NCI-H2196 treated with DMSO at 0.1 percent for 48 hours (cell line): ENCODE data around the gene IGFBP7.

Experiments used
- DNase-seq: peaks from one replicate; lab custom pipeline; 2025; ENCODE audit not compliant: unreplicated experiment; lab: John Stamatoyannopoulos, UW

IGFBP7 gene

DNA sequence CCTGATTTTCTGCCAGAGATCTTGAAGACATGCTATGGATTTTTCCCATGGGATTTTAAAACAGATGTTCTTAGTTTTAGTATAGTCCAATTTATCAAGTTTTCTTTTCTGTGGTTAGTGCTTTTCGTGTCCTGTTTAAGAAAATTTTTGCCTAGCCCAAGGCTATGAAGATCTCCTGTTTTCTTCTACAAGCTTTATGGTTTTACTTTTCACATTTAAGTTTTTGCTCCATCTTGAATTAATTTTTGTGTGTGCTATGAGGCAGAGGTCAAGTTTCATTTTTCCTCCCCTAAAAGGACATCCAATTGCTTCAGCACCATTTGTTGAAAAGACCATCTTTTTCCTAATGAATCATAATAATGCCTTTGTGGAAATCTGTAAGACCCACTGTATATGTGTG lies 65.9 kb downstream of the IGFBP7 start:
- DNase-seq, result no peak

DNA sequence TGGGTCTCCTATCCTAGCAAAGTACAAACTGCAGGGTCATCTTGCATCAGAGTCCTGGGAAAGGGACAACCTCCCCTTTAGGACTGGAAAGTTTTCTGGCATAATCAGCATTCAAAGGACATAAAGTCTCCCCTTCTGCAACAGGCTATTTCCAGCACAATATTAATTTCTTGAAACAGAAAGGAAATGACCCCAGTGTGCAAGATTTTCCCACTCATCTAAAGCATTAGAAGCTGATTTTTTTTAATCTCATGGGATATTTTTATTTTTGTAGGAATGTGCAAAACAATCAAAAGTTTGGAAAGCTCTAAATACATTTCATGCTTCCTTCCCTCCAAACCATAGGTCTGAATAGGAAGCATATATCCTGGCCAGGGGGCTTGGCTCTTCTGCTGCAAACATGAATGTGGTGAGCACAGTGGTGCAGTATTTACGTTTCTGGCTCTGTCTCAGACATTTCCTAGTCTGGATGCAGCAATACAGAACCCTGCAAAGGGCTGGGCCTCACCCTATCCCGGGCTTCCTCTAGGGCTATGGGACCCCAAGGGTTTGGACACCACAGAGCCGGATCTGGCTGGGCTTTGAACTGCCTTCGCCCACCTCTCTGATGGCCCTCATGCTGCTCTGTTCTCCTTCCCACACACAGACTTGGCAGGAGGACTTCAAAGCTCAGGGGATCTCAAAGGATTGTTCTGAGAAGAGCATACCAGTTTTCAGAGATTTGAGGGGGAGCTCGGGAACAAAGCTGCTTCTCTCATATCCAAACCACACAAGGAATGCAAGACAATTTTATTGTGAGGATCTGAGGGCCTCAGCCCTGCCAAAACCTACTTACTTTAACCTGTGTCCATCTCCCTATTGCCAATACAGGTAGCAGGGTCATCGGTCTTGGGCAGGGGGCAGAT lies 66.6 kb downstream of the IGFBP7 start:
- no peak for DNase-seq

DNA sequence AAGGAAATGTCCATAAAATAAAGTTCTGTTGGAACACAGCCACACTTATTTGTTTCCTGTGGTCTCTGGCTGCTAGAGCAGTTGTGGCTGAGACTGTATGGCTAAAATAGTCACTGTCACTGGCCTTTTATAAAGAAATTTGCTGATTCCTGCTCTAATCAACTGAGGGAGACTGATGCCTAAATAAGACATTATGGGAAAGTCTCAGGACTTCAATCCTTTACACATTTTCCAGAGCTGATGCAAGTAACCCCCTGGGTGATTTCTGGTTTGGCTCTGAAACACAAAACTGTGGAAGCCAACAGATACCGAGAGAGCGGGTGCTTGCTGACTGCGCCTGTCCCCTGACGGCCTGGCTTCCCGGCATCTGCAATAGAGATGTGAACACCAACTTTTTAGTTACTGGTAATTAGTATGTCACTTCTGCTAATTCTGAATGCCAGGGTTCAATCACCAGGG lies 67.4 kb downstream of the IGFBP7 start:
- DNase-seq, result no peak

DNA sequence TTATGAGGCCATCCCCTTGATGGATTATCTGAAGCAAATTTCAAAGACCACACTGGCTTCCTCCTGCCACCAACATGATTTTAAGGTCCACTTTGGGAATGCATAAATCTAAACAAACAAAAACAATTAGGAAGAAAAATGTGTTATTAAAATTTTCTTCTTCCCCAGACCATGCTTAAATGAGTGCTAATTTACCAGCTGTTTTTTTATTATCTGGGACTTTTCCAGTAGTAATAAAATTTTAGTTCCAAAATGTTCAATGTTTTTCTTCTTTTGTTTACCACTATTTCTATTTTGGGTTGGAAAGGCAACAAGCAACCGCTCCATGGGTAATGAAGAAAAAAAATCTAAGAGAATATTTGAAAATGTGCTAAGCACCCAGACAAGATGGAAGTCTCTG lies 69.2 kb downstream of the IGFBP7 start:
- no peak for DNase-seq

DNA sequence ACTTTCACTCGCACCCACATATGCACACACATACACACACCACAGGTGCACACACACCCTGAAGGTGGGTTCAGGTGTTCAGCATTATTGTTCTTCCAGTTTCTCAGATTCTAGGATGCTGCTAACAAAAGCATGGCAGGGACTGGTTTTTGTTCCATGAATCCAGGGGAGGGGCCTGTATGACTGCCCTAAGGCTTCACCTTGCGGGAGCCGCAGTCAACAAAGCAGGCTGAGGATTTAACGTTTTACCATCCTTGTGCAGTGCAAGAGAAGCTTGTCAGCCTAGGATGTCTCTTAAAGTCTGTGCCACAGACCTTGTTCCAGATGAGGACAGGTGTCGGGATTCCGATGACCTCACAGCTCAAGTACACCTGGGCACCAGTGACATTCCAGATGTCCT lies 69.7 kb downstream of the IGFBP7 start:
- no peak for DNase-seq

DNA sequence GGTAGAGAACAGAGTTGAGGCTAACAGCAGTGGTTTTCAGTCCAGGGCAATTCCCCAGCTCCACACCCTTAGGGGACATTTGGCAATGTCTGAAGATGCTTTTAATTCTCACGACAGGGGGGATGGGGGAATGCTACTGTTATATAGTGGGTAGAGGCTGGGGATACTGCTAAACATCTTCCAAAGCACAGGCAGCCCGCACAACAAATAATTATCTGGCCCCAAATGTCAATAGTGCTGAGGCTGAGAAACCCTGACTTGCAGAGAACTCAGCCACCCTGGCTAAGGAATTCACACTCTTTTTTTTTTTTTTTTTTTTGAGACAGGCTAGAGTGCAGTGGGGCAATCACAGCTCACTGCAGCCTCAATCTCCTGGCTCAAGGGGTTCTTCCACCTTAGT lies 70.8 kb downstream of the IGFBP7 start:
- no peak for DNase-seq

DNA sequence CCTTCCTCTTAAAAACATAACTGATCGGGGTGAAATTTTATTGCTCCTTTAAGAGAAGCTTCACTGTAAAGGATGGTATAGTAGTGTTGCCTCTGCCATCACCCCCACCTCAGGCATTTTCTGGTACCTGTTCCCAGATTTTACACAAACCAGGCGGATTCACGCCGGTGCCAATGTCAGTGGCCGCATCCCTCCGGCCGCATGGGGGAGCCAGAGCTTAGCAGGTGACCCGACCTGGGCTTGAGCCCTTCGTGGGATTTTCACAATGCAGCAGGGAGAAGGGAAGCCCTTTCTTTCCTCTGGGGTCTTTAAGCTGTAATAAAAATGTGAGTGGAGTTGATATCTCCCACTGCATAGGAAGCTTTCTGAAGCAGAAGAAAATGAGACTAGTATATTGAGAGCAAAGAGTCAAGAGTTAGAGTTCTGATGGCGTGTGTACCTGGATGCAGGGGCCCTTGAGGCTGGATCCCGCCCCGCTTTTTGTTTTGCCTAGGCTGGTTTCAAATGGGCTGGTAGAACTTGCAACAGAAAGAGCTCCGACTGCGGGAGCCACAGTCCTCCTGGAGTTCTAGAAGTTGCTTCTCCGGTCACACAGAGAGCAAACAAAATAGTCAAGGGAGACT lies 72.1 kb downstream of the IGFBP7 start:
- DNase-seq, result no peak

DNA sequence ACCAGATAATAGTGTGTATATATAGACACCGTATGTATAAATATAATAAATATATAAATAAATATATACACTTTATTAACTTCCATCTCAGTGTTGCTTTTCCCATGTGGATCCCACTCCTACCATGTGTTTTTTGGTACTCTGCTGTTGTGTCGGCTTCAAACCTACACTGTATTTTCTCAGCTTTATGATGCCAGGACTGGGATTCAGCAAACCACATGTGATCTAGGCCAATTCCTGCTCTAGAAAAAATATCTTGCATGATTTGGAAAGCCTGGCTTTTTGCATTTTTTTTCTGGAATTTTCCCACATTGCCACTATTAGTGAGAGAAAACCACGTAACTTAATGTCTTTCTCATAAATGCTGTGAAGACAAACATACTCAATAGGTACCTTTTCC lies 75.7 kb downstream of the IGFBP7 start:
- DNase-seq, result no peak

DNA sequence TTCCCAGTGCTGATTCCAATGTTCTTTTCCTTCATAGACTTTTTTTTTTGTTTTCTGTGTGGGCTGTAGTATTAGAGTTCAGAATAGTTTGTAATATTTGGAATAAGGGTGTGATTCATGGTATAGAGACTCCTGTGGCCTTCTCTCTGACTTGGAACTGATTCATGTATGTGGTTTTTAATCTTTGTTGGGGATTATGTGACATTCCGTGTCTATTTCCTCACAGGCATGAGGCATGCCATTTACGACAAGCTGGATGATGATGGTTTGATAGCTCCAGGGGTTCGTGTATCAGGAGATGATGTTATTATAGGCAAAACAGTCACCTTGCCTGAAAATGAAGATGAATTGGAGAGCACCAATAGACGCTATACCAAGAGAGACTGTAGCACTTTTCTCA lies 87.1 kb downstream of the IGFBP7 start:
- no peak for DNase-seq

DNA sequence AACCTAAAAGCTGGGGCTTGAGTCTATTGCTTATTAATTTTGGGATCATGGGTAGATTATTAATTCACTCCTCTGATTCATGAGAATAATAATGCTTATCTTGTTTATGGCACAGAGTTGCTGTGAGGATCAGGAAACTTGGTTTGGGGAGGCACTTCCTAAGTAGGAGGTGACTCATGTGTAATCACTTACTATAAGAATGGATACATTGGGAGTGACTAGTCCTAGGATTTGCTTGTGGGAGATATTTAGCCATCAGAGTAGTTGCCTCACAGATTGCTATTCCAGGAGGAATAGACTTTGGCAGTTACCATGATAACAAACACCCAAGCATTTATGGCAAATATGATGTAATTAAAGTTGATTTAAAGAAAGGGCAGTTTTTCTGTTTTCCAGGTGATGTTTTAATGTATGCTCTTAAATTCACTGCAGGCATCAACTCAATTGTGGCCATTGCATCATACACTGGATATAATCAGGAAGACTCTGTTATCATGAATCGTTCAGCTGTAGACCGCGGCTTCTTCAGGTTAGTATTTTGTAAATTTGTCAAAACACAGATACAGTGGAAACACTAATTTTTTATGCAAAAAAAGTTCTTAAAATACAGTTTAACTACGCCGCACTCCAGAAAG lies 89.6 kb downstream of the IGFBP7 start:
- DNase-seq, result no peak

DNA sequence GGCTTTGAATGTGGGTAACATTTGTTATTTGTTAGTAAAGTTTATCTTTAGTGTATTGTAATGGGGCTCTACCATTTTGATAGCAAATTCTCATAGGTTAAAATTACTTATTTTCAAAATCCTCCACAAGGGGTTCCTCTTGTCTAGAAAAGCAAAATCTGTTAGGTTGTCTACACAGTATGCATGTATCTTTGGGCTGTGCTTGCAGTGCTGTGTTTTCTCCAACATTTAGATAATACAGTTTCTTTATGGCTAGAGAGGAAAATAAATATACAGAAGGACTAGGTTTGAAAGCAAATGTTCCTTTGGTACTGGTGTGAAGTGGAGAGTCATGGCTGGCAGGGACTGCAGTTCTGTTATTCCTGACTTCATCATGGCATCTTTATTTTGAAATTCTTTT lies 91.2 kb downstream of the IGFBP7 start:
- DNase-seq, result no peak

DNA sequence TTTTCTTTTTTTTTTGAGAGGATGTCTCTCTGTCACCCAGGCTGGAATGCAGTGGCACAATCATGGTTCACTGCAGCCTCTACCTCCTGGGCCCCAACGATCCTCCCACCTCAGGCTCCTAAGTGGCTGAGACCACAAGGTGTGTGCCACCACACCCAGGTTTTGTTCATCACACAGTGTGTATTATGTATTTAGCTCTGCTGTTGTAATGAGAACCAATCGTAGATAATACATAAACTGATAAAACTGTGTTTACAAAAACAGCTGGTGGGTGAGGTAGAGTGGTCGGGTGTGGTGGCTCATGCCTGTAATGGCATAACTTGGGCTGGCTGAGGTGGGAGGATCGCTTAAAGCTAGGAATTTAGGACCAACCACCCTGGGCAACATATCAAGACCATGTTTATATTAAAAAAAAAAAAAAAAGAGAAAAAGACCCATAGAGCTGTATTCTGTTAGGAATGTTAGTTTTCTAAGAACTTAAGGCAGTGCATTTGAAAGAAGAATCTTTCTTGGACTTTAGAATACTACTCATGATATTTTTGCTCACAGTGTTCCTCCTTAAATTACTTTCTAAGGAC lies 96.6 kb downstream of the IGFBP7 start:
- DNase-seq, result no peak

DNA sequence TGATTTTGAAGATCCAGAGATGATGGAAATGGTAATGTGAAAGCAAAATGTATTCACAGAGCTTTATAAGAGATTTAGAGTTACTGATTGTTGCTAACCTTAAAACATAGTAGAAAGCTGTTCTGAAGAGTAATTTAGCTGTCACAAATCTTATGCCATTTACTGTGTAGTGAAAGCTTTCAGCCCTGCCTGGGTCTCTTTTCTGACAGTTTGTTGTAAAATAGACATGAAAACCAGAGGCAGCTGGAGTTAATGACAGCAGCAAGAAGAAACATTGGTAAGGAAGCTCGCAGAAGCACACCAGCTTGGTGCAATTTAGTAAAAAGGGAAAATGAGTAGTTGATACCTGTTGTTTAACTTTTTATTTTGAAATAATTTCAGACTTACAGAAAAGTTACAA lies 110.4 kb downstream of the IGFBP7 start:
- DNase-seq, result no peak

DNA sequence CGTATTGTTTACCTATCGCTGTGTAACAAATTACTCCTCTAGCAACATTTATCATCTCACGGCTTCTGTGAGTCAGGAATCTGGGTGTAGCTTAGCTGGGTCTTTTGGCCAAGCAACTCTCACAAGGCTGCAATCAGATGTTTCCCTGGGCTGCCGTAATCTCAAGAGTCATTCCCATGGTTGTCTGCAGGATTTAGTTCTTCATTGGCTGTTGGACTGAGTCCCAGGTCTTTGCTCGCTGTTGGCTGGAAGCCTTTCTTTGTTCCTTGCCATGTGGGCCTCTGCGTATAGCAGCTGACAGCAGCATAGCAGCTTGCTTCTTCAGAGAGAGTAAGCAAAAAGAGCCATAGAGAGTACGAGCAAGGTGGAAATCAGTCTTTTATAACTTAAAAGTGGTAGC lies 114.7 kb downstream of the IGFBP7 start:
- peak; percentile 27 for DNase-seq

DNA sequence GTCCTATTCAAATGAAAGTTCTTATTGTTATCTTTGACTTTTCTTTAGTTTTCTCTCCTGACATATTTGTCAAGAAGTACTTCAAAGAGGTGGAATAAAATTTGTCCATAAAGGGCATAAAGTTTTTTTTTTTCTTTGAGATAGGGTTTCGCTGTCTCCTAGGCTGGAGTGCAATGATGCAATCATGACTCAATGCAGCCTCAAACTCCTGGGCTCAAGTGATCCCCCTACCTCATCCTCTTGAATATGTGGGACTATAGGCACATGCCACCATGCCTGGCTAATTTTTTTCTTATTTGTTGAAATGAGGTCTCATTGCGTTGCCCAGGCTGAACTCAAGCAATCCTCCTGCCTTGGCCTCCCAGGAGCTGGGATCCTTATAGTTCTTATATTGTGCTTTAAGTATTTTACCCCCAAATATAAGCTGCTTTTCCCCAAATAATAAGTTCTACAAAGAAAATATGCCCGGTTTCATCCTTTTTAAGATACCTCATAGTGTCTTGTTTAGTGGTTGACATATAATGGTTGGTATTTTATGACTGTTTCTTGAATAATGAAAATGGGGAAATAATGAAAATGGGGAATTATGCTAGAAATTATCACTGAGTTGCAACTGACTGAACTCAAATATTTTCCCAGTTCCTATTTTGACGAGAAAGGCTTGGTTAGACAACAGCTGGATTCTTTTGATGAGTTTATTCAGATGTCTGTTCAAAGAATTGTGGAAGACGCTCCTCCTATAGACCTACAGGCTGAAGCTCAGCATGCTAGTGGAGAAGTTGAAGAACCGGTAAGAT lies 119.9 kb downstream of the IGFBP7 start:
- DNase-seq, result no peak

DNA sequence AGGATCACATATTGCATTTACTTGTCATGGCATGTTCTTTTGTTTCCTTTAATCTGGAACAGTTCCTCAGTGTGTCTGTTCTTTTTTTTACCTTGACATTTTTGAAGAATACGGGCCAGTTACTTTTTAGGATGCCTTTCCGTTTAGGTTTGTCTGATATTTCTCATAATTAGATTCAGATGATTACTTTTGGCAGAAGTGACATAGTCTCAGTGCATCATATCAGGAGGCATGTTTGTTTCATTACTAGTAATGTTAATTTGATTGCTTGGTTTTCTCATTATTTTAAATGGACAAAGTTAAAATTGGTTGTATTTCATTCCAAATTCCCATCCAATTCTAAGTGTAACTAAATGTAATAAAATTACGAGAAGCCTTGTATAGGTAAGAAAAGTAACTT lies 123.2 kb downstream of the IGFBP7 start:
- no peak for DNase-seq

DNA sequence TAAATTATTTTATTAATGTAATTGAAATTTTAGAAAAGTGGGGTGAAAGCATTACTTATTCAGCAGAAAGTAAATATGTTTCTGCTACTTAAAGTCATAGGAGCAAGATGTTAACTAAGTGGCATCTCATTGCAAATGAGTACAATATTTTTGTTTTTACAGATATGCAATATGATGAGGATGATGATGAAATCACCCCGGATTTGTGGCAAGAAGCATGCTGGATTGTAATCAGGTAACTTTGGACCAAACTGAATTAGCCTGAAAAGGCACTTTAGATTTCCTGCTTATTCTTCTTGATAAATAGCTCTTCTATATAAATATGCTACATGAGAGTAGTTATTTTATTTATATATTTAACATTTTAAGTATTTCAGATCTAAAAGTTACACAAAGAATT lies 124.0 kb downstream of the IGFBP7 start:
- no peak for DNase-seq

DNA sequence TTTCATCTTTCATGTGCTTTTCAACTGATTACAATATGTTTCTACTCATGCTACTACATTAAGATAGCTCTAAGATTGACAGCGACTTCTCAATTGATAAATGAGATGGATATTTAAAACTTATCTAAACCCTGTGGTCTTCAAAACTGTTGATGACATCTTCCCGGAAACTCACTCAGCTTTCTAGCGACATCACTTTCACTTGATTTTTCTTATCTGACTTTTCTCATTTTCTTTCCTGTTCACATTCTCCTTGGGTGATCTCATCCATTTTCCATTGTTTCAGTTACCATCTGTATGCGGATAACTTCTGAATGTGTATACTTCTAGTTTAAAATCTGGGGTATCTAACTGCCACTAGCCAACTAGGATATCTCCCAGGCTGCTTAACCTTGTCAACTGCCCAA lies 128.4 kb downstream of the IGFBP7 start:
- DNase-seq, result no peak
